ENCODE data around the gene DMD.

DMD gene

GRCh38 chrX:31388946-31389345 is 1822.4 kb downstream of the DMD start:
- H3K27ac ChIP-seq: no peak overlapping the region
- TF ChIP-seq CTCF (conservative IDR thresholded peaks at IDR 0.05): no peak

GRCh38 chrX:31384471-31384870 is 1826.9 kb downstream of the DMD start:
- no peak overlapping the region for H3K27ac ChIP-seq
- no peak for TF ChIP-seq CTCF (conservative IDR thresholded peaks at IDR 0.05)

- no peak overlapping the region for H3K27ac ChIP-seq
- no peak for TF ChIP-seq CTCF (conservative IDR thresholded peaks at IDR 0.05)
Measured at GRCh38 chrX:31383991-31384390, 1827.4 kb downstream of the DMD start.

- peak overlapping the region; percentile 91; the same call in 1 of the 2 replicates for H3K27ac ChIP-seq
Measured at GRCh38 chrX:31378973-31379372, 1832.4 kb downstream of the DMD start.

- peak overlapping the region; percentile 91 for H3K27ac ChIP-seq
Measured at GRCh38 chrX:31377821-31378220, 1833.5 kb downstream of the DMD start.

GRCh38 chrX:31376408-31377022 is 1834.8 kb downstream of the DMD start:
- H3K27ac ChIP-seq: peak overlapping the region; percentile 91

GRCh38 chrX:31374786-31375185 is 1836.6 kb downstream of the DMD start:
- no peak for TF ChIP-seq CTCF (conservative IDR thresholded peaks at IDR 0.05)
- H3K27ac ChIP-seq: peak overlapping the region; percentile 91

More at GRCh38 chrX:31376408-31377022, 1834.8 kb downstream of the DMD start:
- TF ChIP-seq CTCF (conservative IDR thresholded peaks at IDR 0.05): no peak

- H3K27ac ChIP-seq: no peak overlapping the region
- no peak for TF ChIP-seq CTCF (conservative IDR thresholded peaks at IDR 0.05)
Measured at GRCh38 chrX:31371956-31372355, 1839.4 kb downstream of the DMD start.

- H3K27ac ChIP-seq: no peak overlapping the region
- TF ChIP-seq CTCF (conservative IDR thresholded peaks at IDR 0.05): no peak
Measured at GRCh38 chrX:31367816-31368215, 1843.5 kb downstream of the DMD start.

Data from VCaP (cell line).